ENCODE data around the gene SRPK2.

SRPK2 gene

DNA sequence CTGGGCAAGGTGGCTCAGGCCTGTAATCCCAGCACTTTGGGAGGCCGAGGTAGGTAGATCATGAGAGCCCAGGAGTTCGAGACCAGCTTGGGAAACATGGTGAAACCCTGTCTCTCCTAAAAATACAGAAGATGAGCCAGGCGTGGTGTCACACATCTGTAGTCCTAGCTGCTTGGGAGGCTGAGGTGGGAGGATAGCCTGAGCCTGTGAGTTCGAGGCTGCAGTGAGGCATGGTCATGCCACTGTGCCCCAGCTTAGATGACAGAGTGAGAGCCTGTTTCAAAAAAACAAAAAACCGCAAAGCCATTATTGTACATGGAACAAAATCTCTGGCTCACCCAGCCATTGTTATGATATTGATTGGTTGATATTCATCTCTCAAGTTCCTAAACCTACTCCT, 321.0 kb downstream of the SRPK2 start:
- no peak for DNase-seq

Data from activated CD4-positive, alpha-beta T cell treated with anti-CD3 and anti-CD28 coated beads, Interleukin-2, amount 50 U/mL, for 16 hours (primary cell).